GOT3 (cell line): ENCODE results near the gene PATJ.
"Not testable (repeated sequence)": the region's sequence is repeated elsewhere in the genome, so short reads cannot be mapped to it uniquely, and the experiment has no call there.

Source experiments
- DNase-seq: peaks from one replicate; lab custom pipeline; 2025; ENCODE audit warnings: mixed read lengths; lab: John Stamatoyannopoulos, UW

The PATJ gene

DNA sequence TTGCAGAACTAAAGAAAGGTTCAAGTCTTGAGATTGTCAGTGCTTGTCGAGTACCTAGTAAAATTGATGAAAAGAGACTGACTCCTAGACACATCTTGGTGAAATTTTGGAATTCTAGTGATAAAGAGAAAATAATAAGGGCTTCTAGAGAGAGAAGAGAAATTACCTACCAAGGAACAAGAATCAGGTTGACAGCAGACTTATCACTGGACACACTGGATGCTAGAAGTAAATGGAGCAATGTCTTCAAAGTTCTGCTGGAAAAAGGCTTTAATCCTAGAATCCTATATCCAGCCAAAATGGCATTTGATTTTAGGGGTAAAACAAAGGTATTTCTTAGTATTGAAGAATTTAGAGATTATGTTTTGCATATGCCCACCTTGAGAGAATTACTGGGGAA, 468.7 kb downstream of the PATJ start:
- DNase-seq, result no peak

DNA sequence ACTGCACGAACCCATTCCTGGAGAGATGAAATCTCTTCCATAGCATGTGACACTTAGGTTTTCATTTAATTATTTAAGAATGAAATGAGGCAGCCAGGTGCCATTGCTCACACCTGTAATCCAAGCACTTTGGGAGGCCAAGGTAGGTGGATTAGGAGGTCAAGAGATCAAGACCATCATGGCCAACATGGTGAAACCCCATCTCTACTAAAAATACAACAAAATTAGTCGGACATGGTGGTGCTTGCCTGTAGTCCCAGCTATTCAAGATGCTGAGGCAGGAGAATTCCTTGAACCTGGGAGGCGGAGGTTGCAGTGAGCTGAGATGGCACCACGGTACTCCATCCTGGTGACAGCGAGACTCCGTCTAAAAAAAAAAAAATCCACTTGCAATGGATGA, 470.1 kb downstream of the PATJ start:
- no peak for DNase-seq

DNA sequence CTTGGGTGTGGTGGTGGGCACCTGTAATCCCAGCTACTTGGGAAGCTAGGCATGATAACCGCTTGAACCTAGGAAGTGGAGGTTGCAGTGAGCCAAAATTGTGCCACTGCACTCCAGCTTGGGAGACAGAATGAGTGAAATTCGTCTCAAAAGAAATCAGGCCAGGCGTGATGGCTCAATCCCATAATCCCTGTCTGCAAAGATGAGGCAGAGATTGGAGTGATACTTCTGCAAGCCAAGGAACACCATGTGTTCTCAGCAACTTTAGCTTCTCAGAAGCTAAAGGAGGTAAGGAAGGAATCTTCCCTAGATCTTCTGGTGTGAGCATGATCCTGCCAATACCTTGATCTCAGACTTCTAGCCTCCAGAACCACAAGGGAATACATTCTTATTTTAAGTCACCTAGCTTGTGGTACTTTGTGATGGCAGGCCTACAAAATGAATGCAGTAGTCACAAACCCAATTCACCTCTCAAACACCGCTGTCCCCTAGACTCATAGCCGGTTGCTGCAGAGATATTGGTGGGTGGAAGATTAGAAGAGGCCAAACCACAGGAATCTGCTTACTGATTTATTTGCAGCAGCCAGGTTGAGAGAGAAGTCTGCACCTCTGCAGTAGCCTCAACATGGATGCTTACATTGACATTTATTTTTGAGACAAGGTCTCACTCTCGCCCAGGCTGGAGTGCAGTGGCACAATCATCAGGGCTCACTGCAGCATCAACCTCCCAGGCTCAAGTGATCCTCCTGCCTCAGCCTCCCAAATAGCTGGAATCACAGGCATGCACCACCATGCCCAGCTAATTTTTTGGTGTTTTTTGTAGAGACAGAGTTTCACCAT, 471.0 kb downstream of the PATJ start:
- no peak for DNase-seq

DNA sequence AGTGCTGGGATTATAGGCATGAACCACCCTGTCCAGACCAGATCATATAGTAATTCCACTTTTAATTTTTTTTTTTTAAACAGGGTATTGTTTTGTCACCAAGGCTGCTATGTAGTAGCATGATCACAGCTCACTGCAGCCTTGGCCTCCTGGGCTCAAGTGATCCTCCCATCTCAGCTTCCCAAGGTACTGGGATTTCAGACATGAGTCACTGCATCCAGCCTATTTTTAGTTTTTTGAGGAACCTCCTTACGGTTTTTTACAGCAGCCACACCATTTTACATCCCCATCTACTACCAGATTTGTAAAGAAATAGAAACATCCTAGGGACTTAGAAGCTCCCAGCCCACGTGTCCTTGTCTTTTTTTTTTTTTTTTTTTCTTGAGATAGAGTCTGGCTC, 476.3 kb downstream of the PATJ start:
- DNase-seq, result no peak

DNA sequence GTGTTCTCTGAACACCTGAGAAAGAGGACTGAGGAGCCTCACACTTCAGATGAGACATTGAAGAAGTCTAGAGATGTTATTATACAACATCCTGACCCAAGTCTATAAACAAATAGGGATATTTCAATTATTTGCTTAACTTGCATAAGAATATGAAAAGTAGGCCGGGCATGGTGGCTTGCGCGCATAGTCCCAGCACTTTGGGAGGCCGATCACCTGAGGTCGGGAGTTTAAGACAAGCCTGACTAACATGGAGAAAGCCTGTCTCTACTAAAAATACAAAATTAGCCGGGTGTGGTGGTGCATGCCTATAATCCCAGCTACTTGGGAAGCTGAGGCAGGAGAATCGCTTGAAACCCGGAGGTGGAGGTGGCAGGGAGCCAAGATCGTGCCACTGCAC, 478.2 kb downstream of the PATJ start:
- DNase-seq, result not testable (repeated sequence)

DNA sequence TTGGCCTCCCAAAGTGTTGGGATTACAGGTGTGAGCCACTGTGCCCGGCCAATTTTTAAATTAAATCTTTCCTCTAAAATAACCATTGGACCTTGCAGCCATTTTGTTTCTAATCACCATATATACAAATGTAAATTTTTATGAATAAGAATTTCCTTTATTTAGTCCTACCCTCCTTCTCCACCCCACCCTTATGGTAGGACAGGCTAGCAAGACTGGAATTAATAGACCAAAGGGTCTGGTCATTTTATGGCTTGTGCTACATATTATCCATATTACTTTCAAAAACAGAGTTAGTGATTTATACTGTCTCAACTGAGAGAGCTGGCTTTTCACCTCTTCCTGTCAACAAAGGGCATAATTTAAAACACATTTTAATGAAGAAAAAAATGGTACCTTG, 478.9 kb downstream of the PATJ start:
- no peak for DNase-seq

DNA sequence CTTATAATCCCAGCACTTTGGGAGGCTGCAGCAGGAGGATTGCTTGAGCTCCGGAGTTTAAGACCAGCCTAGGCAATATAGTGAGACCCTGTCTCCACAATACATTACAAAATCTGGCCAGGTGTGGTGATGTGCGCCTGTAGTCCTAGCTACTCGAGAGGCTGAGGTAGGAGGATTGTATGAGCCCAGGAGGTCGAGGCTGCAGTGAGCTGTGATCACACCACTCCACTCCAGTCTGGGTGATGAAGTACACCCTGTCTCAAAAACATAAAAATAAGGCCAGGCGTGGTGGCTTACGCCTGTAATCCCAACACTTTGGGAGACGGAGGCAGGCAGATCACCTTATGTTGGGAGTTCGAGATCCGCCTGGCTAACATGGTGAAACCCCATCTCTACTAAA, 480.0 kb downstream of the PATJ start:
- no peak for DNase-seq

DNA sequence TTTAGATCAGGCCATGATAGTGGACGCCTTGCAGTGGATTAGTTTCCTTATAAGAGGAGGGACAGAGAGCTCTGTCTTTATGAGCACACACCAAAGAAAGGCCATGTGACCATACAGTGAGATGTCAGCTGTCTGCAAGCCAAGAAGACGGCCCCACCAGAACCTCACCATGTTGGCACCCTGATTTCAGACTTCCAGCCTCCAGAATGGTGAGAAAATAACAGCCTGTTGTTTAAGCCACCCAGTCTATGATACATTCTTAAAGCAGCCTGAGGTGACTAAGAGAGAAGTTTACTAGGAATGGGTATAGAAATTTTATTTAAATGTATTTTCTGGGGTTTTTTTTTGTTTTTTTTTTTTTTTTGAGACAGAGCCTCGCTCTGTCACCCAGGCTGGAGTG, 481.9 kb downstream of the PATJ start:
- DNase-seq, result no peak

DNA sequence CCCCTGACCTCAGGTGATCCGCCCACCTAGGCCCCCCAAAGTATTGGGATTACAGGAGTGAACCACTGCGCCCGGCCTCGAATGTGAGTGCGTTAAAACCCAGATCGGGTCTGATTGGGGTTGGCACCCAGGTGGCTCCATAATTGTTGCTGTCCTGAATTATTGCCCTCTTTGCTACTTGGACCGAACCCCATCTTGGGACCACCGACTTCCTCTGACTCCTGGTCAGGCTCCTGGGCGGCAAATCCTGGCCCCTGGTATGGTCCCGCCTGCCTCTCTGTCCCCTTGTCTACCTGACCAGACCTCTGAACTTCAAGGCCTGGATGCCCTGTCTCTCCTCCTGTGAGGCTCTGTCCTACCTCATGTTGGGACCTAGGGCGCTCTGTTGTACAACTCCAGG, 485.2 kb downstream of the PATJ start:
- no peak for DNase-seq
